GM18520 (cell line): ENCODE data around the gene MPDZ.

ENCODE experiments used
- ATAC-seq: cut with Tn5 transposase; IDR thresholded peaks from one replicate; pipeline ENCODE4 v1.9.1; 2021; ENCODE audit not compliant: unreplicated experiment

The MPDZ gene, protein sequence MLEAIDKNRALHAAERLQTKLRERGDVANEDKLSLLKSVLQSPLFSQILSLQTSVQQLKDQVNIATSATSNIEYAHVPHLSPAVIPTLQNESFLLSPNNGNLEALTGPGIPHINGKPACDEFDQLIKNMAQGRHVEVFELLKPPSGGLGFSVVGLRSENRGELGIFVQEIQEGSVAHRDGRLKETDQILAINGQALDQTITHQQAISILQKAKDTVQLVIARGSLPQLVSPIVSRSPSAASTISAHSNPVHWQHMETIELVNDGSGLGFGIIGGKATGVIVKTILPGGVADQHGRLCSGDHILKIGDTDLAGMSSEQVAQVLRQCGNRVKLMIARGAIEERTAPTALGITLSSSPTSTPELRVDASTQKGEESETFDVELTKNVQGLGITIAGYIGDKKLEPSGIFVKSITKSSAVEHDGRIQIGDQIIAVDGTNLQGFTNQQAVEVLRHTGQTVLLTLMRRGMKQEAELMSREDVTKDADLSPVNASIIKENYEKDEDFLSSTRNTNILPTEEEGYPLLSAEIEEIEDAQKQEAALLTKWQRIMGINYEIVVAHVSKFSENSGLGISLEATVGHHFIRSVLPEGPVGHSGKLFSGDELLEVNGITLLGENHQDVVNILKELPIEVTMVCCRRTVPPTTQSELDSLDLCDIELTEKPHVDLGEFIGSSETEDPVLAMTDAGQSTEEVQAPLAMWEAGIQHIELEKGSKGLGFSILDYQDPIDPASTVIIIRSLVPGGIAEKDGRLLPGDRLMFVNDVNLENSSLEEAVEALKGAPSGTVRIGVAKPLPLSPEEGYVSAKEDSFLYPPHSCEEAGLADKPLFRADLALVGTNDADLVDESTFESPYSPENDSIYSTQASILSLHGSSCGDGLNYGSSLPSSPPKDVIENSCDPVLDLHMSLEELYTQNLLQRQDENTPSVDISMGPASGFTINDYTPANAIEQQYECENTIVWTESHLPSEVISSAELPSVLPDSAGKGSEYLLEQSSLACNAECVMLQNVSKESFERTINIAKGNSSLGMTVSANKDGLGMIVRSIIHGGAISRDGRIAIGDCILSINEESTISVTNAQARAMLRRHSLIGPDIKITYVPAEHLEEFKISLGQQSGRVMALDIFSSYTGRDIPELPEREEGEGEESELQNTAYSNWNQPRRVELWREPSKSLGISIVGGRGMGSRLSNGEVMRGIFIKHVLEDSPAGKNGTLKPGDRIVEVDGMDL (N-terminal part only)

DNA sequence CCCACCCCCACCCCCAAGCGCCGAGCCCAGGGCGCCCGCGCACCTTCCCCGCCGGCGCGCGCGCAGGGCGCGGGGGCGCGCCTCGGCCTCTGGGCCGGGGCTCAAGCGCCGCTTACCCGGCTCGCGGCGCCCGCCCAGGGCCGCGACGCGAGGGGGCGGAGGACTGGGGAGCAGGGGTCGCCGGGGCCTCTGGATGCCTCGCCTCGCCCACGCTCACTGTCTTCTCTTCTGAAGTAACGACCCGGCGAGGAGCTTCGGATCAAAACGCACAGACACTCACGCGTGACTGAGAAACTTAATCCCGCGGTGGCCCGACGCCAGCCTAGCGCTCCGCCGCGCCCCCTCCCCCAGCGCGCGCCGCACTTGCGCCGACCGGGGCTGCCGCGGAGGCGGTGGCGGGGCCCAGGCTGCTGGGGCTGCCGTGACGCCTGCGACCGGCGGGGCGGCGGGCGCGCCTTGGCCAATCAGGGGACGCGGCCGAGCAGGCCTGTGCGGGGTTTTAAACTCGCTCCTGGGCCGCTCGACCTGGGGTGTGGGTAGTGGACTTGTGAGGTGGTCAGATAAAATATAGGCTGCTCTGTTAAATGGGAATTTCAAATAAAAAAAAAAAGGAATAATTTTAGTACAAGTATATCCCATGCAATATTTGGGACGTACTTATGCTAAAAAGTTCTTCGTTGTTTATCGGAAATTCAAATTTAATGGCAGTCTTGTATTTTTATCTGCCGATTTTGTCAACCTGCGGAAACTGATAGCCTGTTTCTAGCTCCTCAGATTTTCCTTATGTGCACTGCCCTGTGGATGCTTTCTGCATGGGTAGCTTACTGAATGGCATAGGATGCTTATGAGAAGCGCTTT lies at the start of gene MPDZ:
Gene MPDZ, minus strand, starts transcription at position 409 of the 858 bp plus-strand sequence. CDS start 29,377 bp downstream, outside the sequence.
- no peak for ATAC-seq

DNA sequence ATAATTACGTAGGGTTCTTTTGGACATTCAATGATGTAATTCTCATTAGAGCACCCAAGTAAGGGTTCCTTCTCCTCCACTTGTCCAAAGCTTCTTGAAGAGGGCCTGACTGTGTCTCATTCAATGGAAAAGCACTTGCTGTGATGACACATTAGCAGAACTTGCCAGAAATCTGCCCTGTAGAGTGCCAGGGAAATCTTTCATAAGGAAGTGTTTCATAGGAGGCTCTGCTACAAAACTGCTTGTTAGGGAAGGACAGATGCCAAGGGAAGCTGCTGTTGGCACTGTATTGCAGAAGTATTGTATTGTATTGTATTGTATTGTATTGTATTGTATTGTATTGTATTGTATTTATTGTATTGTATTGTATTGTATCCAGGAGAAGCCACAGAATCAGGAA lies 45.5 kb upstream of the MPDZ start:
- no peak for ATAC-seq

DNA sequence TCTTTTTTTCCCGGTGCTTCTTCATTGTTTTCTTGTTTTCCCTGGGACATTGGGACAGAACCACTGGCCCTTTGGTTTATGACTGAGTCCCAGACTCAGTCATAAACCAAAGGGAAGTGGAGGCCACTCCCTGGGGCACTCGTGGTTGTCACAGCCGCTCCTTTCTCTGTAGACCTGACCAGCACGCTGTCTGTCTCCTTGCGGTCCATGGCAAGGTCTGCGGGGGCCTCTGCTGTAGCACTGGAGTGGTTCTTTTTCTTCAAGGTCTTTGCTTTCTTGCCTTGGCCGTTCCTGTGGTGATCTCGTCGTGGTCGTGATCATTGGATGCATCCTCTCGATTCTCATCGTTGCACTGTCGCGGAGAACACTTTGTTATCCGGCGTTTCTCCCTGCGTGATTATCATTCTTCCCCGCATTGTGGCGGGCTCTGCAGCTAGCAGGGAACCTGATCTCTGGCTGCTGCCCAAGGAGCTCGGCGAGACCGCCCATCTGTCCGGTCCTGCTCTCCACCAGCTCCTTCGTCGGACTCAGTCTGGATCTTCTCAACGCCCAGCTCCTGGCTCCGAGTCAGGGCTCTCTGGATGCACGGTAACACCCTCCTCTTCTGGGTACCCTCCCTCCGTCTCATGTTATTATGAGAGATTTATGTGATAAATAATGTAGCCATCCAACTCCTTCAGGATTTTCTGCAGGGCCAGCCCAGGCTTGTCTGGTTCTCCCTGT lies 43.5 kb upstream of the MPDZ start:
- no peak for ATAC-seq

DNA sequence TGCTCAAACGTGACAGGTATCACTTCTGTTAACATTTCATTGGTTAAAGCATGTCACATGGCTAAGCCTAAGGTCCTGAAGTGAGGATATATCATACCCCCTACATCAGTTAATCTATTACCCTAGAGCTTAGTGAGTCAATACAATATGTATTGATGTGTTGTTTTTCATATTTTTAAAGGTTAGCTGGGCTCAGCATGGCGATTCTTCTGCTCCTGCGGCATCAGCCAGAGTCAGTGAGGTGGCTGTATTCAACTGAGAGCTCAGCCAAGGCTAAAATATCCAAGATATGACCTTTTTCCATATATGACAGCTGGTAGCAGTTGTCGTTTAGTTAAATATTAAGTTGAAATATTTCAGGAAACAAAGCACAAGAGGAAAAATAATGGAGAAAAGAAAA lies 38.5 kb upstream of the MPDZ start:
- no peak for ATAC-seq

DNA sequence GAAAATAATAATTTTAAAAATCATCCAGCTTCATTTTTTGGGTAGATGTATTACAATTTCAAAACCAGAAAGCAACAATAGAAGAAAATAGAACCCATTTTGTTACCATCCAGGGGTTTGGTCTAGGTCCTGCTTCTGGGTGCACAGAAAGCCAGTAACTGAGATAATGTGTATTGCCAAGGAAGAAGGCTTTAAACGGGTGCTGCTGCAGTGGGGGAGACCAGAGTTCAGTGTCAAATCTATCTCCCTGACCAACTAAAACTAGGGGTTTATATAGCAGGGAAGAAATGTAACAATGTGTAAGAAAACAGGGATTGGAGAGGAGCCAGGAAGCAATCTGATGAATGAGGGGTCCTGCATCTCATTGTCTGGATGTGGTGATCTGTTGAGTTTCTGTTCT lies 17.5 kb upstream of the MPDZ start:
- ATAC-seq: no peak

DNA sequence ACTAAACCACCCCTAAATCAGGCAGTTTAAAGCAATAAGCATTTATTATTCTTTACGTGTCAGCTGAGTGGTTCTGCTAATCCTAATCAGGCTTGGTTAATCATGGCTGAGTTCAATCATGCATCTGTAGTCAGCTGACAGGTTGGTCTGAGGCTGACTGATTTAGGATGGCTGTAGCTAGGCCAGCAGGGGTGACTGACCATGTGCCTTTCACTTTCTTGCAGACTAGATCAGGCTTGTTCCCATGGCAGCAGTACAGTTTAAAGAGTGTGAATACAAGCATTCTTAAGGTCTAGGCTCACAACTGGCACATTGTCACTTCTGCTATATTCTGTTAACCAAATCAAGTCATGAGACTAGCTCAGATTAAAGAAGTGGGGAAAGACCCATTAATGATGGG lies 16.1 kb upstream of the MPDZ start:
- ATAC-seq: no peak

DNA sequence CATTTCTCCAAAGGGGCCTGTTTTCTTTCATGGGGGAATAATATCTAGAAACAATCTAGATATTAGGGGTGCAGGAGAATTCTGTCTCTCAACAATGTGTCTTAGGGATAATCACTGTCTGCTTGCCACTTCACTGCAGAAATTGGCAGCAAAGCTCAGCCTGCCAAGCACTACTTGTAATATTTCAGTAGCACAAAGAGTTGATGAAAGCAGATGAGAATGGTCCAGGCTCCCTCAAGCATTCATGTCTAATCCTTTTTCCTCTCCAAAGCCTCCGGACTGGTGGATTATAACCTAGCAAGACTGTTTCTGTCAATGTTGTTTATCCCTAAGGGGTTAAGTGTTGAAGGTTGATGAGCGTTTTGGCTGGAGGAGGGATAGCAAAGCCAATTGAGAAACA lies 13.3 kb upstream of the MPDZ start:
- no peak for ATAC-seq

DNA sequence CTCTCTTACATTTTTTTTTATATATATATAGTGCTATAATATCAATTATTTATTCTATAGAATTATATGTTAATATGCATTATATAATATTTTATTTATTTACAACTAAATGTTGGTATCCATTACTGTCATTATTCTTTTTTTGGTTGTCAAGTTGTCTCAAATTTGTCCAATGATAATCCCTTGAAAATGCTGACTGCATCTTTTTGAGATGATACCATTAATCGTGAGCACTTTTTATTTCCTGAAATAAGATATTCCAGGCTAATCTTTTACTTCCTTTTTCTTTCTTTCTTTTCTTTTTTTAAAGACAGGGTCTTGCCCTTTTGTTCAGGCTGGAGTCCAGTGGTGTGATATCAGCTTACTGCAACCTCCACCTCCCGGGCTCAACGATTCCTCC lies 12.7 kb upstream of the MPDZ start:
- no peak for ATAC-seq

DNA sequence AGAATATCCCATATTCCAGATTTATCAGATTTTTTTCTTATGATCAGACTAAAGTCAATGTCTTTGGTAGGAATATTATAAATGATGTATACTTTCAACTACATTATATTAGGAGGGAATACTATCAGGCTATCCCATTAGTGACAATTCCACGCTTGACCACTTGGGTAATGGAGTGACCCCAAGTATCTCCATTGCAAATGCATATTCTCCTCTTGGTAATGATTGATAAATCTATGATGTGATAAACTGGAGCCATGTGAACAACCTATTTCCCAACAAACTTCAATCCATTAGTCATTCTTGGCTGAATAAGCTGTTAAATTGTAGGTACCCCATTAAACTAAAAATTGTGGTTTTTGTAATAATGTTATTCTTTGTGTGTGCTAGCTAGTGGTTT lies 12.2 kb upstream of the MPDZ start:
- ATAC-seq: no peak

DNA sequence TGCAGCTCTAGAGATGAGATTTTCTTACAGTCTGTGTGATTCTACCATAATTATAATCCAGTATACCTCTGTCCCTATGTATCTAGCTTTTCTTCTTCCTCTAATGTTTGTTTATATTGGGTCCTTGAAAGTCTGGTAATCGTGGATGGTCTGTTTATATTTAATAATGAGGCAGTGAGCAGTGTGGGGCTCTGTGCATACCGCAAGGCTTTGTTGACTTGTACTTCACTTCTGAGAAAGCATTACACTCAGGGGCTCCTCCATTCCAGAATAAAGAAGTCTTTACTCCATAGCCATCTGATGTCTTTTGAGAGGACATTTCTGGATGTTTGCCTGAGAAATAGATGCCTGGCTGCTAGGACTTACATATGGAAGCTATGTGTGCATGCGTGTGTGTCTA lies 4.5 kb upstream of the MPDZ start:
- ATAC-seq: no peak

DNA sequence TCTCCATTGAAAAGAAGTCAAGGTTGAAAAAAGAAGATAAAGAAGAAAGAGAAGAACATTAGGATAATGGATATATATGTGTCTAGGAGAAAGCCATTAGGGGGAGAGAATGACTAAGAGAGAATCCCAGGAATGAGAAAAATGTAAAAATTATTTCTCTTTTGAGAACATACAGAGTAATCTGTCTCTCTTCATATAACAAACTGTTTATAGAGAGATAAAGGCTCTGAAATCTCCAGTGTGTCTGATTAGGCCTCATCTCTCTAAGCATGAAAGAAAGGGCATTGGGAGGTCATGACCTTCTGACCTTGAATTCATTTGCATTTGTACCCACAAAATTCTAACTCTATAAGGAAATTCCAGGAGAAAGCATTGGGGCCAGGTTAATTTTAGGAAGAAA lies 3.5 kb upstream of the MPDZ start:
- ATAC-seq: no peak

DNA sequence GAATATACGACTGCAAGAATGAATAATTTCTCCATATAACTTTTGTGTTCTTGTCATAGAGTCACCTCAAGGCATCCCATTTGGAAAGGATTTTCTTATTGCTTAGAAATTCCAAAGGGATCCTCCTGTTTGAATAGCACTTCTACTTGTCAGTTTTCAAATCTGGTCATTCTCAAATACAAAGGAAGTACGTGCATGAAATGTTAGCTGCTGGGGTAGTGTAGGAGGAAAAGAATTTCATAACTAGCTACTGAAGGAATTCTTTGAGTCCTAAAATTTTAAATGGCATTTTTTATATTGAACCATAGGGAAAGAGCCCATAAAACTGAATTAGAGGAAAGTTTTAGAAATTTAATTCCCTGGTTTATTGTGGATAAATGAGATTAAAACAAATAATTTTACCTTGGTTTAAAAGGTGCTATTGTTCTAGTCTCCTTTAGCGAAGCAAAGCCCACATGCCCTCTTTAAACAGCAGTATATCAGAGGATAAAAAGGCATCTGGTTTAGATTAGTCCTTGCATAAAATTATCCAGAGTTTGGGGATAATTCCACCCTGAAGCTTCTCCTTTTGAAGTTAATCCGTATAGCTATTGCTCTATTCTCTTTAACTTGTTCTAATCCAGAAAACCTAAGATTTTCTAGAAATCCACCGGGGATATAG lies 2.0 kb upstream of the MPDZ start:
- ATAC-seq: no peak

DNA sequence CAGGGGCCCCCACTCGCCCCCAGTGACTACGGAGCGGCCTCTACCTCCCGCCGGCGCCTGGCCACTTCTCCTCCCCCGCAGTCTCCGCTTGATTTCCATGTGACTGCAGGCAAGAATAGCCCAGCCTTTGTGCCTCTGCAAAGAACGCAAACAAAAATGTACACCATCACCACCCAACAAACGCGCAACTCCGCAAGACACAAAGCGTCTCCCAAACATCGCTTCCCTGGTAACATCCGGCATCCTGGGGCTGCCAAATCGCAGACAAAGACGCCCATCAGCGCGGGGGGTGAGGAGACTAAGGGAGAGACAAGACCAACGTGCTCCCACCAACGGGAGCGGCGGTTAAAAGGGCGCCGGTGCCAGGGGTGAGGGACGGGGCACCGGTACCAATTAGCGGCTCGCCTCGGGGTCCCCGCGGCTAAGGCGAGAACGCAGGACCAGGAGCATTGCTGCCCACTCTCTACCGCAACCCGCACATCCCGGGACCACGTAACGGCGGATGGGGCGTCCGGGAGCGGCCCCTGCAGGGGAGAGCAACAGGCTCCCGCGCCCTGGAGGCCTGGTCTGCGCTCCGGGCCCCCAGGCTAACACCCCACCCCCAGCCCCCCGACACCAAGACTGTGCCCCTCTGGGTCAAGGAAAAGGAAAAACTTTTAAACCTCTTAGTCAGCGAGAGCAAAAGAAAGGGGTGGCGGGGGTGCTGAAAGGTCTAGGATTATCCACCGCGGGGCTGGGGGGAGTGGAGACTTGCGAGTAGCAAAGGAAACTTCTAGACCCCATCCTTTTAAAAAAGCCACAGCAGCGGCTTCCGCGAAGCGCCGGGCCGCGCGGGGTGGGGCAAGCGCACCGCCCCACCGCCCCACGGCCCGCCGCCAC lies 885 bp downstream of the MPDZ start:
- no peak for ATAC-seq

DNA sequence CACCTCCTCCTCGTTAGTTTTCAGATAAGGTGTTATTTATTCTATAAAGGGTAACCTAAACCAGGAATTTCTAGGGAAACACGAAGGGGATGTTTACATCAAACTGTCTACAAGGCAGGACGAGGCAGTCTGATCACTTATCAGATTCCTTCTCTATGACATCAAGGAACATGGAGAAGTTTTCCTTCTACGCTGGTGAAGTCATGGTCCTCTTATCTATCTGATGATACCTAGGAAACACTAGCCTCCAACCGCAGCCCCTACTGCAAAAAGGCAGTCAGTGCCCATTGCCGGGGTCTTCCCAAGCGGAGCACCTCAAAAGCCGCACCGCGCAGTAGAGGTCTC lies 1.5 kb downstream of the MPDZ start:
- no peak for ATAC-seq

DNA sequence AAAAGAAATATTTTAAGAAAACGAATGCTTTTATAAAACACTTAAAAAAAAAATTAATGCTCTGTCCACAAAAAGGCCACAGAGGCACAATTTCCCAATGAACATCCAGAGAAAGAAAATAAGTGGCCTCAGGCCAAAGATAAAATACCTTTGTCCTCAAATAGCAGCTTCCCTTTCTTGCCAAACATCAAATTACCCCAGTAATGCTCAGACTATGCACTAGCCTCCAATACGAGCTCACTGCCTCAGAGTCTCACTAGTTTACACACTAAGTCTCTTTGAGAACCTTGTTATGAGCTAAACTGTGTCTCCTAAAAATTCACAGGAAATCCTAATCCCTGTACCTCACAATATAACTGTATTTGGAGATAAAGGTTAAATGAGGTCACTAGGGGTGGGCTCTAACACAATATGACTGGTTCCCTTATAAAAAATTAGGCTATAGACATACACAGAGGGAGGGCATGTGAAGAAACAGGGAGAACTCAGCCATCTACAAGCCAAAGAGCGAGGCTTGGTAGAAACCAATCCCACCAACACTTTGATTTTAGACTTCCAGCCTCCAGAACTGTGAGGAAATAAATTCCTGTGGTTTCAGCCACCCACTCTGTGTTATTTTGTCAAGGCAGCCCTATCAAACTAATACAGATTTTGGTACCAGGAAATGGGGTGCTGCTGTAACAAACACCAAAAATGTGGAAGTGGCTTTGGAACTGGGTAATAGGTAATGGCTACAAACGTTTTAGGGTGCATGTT lies 4.4 kb downstream of the MPDZ start:
- ATAC-seq: no peak

DNA sequence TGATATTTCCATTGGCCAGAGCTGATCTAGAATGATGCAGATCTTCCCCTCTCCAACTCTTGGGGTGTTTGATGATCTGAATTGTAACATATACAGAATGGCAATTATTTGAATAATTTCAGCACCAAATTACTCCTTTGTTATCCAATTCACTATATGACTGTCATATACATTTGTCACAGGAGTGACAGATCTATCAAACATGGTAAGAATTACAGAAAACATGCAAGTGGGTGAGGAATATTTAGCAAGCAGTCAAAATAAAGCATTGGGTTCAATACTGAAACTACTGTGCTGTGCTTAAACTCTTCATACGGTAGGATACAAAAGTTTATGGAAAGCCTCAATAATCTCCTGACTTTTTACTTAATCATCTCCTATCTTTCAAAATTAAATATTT lies 8.8 kb downstream of the MPDZ start:
- no peak for ATAC-seq

DNA sequence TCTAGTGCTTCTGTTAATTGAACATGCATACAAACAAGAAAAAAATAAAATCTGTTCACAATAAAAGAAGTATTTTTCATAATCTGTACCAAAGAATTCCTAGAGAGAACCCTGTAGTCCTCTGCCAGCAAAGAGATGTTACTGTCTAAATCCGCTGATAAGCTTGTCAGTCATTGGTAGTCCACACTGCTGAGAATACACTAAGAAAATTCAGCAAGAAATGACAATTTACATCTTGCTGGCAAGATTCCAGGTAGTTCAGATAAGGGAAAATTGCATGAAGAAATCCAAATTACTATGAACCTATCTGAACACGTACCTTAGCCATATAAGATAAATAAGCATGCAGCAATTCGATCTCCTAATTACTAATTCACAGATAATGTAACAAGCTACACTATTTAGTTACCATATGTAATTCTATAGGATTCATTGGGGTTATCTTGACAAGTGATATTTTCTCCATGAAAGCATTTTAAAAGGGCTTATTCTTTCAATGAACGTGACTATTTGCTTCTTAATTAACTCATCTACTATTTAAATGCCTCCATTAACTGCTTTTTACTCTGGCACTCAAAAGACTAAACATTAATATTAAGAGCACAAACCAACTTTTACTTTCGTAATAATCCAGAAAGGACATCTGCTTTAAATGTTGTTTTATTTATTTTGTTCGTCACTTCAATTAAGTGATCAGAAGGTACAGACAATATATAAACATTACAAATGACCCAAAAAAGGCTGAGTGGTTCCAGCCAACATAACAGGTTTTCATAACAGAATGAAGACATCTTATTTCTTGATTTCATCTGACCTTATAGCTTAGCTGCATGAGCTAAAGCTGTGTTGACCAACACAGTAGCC lies 9.7 kb downstream of the MPDZ start:
- no peak for ATAC-seq
